Measurements from ENCODE around the gene MGLL.

The MGLL gene

DNA sequence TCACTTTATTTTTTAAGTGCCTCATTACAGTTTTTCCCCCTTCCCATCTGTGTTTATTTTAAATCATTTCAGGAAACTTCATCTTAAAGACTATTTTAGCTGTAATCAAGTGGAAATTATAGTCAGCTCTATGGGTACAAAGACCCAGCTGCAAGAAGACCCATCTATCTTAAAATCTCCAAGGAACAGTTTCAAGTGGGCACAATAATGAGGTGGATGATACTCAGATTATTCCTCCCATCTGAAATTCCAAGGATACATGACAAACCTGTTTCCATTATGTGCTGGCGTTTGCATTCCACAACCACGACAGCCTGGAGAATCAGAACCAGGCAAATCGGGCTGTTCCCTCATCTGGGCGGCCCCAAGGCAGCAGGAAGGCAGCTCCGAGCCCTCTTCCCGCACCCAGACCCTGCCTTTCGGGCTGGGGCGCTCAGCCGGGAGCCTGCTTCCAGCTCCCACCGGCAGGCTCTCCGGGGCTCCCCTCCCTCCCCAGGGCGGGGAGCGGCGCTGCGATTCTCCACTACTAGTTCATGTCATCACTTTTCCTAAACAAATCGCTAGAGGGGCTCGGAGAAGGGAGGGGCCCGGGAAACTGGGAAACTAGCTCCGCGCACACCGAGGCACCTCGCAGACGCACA, at the start of gene MGLL:
TSS of gene MGLL (minus strand) at position 475 of the 641 bp plus-strand sequence. CDS start at position 278, 197 bp downstream.
- no peak for DNase-seq

DNA sequence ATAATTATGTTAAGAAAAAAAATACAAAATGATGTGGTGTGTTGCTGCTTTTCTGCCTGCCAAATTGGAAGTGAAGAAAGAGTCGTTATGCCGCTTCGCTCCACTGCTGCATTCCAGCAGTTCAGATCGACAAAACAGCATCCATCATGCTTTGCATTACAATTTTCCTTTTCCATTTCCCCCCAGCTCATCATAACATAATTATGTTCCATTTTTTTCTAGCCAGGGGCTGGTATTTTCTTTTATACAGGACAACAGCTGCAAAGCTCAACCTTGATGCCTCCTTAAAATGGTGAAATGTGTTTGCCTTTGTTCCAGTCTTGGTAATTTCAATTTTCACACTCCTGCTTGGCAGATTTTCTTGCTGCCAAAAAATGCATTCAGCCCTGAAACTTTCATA, 47.8 kb upstream of the MGLL start:
- no peak for DNase-seq

DNA sequence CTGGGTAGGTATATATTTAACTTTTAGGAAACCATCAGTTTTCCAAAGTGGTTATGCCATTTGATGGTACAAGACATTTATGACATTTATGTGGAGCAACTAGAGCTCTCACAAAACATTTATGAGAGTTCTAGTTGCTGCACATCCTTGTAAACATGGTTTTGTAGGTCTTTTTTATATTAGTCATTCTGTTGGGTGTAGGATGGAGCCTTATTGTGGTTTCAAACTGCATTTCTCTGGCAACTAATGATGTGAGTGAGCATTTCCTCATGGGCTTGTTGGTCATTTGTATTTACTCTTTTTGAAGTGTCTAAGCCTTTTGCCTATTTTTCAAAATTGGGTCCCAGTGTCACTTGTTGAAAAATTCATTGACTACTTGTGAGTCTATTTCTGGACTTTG, 45.7 kb upstream of the MGLL start:
- no peak for DNase-seq

DNA sequence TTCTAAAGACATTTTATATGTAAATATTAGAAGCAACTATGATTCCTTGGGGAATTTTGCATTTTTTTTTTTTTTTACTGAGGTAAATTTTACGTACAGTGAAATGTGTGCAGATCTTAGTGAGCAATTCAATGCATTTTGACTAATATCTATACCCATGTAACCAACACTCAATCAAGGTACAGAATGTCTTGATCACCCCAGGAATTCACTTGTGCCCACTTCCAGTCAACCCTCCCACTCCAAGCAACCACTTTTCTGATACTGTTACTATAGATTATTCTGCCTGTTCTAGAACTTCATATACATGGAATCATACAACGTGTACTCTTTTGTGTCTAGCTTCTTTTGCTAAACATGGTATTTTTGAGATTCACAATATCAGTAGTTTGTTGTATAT, 45.1 kb upstream of the MGLL start:
- DNase-seq, result no peak

DNA sequence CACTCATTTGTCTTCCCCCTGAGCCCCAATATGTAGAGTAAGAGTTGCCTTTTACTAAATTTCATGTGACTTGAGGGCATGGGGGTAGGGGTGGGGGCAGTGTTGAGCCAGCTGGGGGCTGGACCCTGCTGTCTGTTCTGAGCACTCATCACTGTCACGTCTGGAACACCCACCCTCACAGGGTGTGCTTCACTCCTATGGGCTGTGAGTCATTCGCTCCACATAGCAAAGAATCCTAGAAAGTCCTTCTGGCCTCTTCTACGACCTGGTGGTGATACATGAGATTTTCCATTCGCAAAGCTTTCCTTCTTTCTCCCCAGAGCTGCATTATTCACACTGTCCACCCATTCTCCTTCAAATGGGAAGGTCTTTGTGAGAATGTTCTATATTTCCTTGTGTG, 43.6 kb upstream of the MGLL start:
- DNase-seq, result no peak

DNA sequence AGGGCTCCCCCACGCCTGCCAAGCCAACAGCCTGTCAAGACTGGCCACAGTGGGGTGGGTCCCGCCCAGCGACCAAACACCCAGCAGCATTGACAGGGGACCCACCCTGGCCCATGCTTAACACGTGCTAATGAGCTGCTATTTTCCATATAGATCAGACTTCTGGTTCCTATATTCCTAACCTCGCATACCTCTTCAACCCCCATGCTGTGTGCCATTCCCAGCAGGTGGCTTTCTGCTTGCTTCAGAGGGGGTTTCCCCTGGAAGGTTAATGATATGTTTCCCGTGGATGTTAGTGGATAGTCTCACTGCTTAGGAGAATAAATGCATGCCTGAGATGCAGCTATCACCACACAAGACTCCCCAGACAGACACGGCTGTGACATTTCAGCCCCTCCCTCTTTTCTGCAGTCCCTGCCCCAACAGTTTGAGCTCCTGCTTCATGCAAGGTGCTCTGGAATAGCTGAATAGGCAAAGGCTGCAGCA, 37.9 kb upstream of the MGLL start:
- DNase-seq, result no peak

DNA sequence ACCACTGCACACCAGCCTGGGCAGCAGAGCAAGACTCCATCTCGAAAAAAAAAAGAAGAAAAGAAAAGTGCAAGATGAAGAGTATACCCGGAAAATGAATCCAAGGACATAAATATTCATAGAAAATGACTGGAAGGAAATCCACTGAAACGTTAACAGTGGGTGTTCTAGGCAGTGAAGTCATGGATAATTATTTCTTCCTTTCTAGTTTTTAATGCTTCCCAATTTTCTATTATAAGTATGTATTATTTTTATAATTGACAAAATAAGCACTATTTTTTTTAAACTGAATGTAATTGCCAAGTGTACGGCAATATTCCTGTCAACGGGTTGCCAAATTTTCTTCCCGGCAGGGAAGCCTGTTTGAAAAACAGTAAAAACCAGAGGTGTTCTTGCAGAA, 37.4 kb upstream of the MGLL start:
- no peak for DNase-seq

DNA sequence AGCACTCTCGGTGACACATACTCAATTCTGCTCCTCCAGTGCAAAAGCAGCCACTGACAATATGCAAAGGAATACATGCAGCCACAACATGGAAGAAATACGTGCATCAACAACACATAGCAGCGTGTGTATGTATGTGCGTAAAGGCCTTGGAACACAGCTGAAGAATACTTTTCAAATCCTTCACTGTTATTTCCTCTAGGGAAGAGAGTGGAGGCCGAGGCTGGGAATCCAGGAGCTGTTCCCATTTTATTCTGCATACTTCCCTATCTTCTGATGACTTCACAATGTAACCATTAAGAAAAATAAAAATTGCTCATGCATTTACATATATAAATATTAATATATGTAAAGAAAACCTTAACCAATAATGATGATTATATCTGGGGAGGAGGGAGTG, 36.6 kb upstream of the MGLL start:
- DNase-seq, result no peak

DNA sequence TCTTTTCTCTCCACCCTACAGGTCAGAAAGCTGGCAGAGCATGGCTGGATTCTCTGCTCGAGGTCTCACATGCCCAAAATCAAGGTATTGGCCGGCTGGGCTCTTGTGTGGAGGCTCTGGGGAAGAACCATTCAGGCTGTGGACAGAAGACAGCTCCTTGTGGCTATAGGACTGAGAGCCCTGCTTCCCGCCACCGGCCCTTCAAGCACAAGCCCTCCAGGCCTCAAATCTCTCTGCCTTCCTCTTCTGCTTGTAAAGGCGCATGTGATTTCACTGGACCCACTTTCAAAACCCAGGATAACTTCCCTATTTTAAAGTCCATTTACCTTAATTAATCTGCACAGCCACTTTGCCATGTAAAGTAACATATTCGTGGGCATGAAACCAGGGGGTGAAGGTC, 36.2 kb upstream of the MGLL start:
- DNase-seq, result no peak

DNA sequence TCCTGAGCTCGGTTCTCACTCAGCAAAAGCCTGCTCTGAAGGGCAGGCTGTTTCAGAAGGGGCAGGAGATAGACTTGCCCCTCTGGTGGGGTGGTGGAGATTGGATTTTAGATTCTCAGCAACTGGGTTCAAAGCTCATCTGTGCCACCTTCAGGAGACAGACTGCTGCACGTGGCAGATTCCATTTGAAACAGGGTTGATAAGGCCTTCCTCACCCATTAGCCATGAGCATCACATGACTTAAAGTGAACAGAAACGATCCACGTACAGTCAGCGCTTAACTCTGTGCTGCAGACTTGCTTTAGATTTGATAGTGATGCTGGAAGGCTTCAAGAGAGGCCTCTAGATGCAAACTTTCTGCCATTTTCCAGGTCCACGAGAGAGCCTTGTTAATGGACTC, 35.0 kb upstream of the MGLL start:
- DNase-seq, result peak; percentile 10

DNA sequence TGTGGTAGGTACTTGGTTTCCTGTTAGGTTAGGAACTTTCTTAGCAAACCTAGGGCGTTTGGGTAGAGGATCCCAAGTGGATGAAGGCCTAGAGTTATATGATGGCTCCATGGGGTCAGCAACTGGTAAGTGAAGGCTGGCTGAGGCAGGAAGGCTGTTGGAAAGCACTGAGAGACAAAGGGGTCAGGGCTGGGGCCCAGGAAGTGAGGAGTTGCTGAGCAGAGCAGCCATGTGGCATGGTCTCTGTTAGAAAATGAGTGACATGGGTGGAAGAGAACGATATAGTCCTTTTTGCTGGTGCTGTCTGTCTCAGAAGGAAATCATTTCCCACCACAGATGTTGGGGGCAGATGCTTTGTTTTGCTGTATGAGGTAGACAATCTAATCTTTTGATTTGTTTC, 34.5 kb upstream of the MGLL start:
- DNase-seq, result no peak

DNA sequence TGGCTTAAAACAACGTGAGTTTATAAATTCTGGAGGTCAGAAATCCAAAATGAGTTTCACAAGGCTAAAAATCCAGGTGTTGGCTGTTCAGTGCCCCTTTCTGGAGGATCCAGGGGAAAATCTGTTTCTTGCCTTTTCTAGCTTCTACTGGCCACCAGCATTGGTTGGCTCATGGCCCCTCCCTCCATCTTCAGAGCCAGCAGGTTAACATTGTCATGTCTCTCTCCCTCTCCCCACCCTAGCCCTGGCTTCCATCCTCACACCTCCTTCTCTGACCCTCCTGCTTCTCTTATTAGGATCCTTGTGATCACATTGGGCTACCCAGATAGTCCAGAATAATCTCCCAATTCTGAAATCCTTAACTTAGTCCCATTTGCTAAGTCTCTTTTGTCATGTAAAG, 32.9 kb upstream of the MGLL start:
- DNase-seq, result no peak

DNA sequence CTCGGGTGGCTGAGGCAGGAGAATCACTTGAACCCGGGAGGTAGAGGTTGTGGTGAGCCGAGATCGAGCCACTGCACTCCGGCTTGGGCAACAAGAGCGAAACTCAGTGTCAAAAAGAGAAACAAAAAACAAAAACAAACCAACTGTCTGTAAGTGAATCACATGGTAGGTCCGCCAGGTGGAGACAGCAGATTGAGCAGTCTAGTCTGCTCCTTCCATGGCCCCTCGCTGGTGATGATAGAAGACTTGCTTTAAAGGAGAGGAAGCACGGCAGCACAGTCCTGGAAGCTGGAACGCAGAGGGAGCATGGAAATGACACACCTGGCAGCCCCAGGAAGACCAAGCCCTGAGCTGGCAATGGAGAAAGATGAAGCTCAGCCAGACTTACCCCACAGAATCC, 31.4 kb upstream of the MGLL start:
- no peak for DNase-seq

DNA sequence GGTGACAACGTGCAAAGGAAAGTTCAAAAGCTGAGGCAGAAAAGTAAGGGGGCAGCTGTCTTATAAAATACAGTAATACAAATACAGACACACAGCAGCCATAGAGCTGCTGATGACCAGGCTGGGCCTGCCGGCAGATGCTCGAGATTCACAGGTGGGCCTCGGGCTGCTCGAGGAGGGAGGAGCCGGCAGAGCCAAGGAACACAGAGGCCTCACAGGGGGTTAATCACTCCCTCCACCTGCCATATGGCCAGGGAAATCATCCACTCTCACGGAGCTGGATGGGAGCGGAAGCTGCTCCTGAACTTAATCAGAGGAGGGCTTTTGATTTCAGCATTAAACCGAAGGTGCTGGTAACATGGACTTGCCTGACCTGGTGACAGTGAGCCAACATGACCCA, 29.6 kb upstream of the MGLL start:
- DNase-seq, result peak; percentile 28

DNA sequence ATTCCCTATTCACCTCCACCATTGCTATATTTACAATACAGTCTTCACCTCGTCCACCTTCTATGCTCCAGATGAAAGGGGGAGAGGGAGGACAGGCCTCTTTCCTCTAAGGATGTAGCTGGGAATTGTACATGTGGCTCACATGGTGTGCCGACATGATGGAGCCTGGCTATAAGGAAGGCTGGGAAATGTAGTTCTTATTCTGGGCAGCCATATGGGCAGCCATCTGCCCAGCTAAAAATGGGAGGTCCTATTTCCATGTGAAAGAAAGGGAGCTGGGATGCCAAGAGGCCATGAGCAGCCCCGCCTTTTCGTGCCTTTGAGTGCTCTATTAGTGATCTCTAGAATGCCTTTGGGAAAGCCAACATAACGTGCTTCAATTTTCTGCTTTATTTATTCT, 27.1 kb upstream of the MGLL start:
- DNase-seq, result peak; percentile 88

DNA sequence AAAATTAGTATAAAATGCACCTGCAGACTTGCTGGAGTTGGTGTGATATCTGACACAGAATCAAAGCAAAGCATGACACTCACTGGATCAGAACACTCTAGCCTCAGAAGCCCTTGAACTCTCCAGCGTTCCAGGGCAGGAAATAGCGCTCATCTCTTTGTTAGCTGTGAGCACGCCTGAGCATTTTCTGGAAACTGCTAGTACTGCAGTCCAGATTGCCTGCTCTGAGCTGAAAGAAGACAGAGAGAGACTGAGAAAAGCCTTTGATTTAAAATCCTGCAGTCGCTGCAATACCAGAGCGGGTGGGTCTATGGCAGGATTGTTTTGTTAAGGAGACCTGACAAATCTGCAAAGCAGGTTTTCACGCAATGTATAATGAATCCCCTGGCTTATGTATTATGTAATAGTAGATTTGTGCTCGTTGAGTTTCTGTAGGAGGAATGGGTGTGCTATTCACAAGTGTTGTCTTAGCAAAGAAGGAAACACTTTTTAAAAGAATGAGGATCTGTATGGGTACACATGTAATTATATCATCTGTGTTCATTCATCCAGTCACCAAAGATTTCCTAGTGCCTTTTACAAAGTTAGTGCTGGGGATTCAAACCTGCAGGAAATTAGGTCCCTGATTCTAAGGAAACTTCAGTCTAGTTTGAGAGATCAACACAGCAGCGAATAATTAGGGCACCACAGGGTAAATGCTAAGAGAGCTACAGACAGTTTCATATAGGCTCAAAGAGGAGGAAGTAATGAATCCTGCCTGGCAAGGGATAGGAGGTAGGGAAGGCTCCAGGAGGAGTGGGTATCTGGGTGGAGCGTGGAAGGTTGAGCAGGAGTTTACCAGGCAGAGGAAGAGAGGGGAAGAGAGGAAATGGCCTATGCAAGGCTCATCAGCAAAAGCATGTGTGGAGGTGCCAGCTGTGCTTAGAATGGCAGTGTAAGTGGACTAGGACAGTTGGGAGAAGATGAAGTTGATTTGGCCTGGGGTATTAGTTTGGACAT, 26.1 kb upstream of the MGLL start:
- DNase-seq, result no peak

DNA sequence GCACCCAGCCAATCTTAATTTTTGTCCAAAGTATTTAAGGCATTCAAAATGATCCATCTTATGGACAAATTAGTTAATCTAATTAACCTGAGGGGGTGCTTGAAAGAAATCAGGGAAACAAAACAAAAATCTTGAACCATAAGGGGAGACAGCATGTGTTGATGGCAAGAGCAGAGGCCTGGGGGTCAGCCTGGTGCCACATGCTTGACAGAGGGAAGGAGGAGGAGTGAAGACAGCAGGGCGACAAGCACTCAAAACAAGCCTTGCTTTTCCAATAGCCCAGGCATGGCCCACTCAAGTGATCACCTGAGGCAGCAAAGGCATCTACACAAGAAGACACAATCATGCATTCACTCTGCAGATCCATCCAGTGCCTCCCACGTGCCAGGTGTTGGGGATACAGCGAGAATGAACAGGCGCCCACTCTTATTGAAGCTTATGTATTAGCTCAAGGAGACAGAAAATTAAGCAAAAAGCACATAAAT, 25.0 kb upstream of the MGLL start:
- DNase-seq, result no peak

DNA sequence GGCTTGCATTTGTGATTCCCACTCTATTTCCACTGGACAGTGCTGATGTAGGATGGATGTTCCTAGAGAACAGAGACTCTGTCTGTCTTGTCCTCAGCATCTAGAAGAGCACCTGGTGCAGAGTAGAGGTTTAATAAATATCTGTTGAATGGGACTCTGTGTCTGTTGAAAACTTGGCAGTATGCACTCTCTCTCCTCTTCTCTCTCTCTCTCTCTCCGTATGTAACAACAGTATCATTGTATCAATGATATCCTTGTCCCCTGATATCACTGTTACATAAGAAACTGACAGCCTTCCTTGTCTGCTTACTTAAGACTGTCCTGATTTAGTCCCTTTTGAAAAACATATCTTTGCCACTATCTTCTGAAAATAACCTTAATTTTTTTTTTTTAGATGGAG, 24.3 kb upstream of the MGLL start:
- no peak for DNase-seq

DNA sequence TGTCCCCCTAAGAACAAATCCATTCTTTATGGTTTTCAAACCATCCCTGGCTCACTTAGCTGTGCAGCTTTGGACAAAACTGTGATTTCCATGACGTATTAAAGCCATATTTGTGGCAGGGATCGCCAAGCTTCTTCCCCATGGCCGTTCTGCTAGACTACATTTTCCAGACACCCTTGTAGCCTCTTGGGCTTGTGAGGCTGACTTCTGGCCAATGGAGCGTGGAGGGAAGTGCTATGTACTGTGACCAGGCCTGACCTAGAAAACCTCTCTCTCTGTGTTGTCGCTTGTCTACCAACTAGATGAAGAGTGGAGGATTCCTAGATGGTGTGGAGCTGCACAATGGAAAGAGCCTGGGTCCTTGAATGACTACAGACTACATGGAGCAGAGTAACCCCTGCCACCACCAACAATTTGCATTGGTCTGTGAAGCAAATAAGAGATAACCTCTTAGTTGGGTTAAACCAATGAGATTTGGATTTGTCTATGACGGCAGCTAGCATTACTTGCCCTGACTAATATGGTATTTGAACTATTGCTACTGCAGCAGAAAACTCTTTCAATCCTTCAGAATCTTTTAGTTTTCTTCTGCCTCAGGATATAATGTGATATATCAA, 22.1 kb upstream of the MGLL start:
- DNase-seq, result no peak

DNA sequence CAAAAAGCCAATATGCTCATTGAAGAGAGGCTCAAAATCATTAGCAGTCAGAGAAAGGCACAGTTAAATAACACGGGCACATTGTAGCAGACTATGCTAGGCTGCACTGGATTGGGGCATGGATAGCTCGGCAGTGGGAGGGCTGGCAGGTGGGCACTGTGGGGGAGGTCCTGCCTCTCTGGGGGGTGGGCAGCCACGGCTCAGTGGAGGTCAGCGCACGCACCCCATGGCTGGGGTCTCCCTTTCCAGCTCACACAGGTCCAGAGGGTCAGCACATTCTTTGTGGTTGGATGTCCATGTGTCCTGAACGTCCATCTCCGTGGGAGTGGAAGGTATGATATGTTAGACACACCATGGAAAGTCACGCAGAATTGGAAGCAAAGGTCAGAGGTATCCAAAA, 18.4 kb upstream of the MGLL start:
- DNase-seq, result no peak

DNA sequence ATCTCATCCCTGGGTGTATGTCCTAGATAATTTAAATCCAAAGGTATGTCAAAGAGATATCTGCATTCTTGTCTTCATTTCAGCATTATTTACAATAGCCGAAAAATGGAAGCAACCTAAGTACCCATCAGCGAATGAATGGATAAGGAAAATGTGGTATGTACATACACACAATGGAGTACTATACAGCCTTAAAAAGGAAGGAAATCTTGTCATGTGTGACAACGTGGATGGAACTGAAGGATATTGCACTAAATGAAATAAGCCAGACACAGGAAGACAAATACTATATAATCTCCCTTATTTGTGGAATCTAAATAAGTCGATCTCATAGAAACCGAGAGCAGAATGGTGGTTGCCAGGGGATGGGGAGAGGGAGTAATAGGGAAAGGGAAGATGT, 16.8 kb upstream of the MGLL start:
- no peak for DNase-seq

DNA sequence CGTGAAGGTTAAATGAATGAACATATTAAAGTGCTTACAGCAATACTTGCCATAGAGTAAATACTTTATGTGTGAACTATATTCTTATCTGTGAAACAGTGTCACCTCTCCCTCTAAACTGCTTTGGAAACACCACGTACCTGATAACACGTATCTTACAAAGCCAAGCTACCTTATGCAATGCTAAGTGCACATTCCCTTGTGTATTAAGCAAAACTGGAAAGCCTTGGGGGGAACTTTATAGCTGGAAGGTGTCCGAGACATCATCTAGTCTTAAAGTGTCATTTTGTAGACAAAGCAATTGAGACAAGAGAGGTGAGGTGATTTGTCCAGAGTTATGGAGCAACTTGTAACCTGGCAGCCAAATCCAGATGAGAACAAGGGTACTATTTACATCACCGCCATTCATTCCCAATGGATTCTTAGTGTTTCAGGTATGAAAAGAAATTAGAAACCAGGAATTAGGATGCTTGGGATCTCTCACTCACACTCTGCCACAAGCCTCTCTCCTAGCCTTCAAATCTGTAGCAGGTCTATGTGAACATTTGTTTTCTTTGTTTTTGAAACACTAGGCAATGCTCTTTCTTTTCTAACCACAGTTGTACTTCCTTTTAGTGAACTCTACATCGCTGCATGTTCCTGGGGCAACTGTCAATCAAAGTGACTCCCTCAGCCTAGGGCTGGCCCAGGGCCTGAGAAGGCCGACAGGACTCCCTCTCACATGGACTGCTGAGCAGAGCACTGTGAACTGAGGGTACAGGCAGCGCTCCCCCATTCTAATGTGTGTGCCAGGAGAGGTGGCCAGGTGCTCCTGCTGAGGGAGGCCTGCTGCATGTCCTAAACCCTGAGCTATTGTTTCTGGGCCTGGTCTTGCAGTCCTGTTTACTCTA, 13.9 kb upstream of the MGLL start:
- DNase-seq, result no peak

DNA sequence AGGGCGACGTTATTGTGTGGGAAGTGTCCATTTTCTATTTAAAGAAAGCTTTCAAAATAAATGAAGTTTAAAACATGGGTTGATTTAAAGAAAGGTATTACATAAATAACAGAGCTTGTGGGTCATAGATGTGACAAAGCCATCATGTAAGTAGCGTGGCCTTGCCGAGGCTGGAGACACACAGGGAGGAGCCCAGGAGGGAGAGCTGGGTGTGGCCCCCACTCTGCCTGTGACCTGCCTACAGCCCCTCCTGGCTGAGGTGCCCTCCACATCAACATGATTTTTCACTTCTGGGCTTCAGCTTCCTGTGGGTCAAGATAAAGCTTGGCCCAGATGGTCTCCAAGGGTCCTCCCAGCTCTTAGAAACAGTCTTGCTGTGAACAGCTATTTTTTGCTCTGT, 12.5 kb upstream of the MGLL start:
- DNase-seq, result no peak
